Adrenal gland (tissue), 12 donors: Measurements from ENCODE around the gene OMP. TPM values are rescaled to one million over a fixed set of nuclear protein-coding genes. Genes with fewer than 3 reads are reported as not detected.
A peak's percentile ranks its signal among the peaks of the same experiment; 100 is the strongest.

Experiments
- DNase-seq, 7 donors: peaks; one replicate each; pipeline ENCODE4 v3.0.0-alpha.2; 2019 to 2020
- H3K27ac ChIP-seq, 5 donors: fragments of 200-600 bp; sonication (generic) in 4 of 5; 1 replicate in 3 of 5; 2 replicates in 2 of 5; pipeline versions ENCODE4 v1.5.1 to v1.8.0; 2016 to 2020; ENCODE audit warnings: mild to moderate bottlenecking in 1 of 5
- H3K27me3 ChIP-seq: fragments of 200-600 bp; 2 replicates; pipeline ENCODE4 v1.8.0; 2021
- H3K36me3 ChIP-seq, 2 donors: fragments of 200-600 bp; replicated peaks in 1 of 2; 1 replicate in 1 of 2; 2 replicates in 1 of 2; pipeline versions ENCODE4 v1.5.1 to v1.8.0; 2018 to 2022
- H3K4me1 ChIP-seq, 2 donors: fragments of 200-600 bp; replicated peaks in 1 of 2; 1 replicate in 1 of 2; 2 replicates in 1 of 2; pipeline versions ENCODE4 v1.5.1 to v1.8.0; 2018 to 2021
- H3K4me3 ChIP-seq, 4 donors: fragments of 200-600 bp; sonication (generic) in 3 of 4; one replicate each; pipeline ENCODE4 v1.5.1; 2016 to 2018
- H3K9me3 ChIP-seq, 3 donors: fragments of 200-600 bp; sonication (generic) in 1 of 3; replicated peaks in 1 of 3; 1 replicate in 2 of 3; 2 replicates in 1 of 3; pipeline versions ENCODE4 v1.5.1 to v1.8.0; 2016 to 2021
- POLR2A ChIP-seq, 2 donors: fragments of 450-650 bp; IDR thresholded peaks; one replicate each; pipeline ENCODE4 v1.6.1; 2017; ENCODE audit warnings: antibody characterized with exemption in 2 of 2, mild to moderate bottlenecking in 2 of 2, moderate library complexity in 1 of 2
- WGBS, 4 donors: extraction: QIAGEN DNeasy Blood & Tissue Kit in 2 of 4; methylation state at CpG; one replicate each; pipeline versions ENCODE4 v1.1.5 to v1.1.7; 2013 to 2017; 5-methylcytosine and 5-hydroxymethylcytosine counted together
- intact Hi-C, 2 donors: fragments of 100-400 bp; cut with DNase I; formaldehyde crosslinking; loops; one replicate each; pipeline versions ENCODE4 v1.14.1 to v1.15.0; 2022 to 2023
- polyA plus RNA-seq, 3 donors: library from polyadenylated mRNA; stranded (reverse); fragments of 200-250 nt in 2 of 3; fragments of 350-450 nt in 1 of 3; fragmentation: Illumina TruSeq in 1 of 3; extraction: RNeasy Lipid Tissue Mini Kit (QIAGEN cat#74804) in 1 of 3; gene quantifications; one replicate each; pipeline ENCODE4 v1.2.3, GENCODE V29; 2013 to 2014
- total RNA-seq, 9 donors: library from RNA; depleted of rRNA in 4 of 9; stranded (reverse); fragments of >200 nt in 4 of 9; fragments of 120-200 nt in 1 of 9; fragmentation: NEBNext Ultra II Directional in 1 of 9; extraction: Animal tissue kit (Norgen Biotek cat#: 25700) in 1 of 9; gene quantifications; one replicate each; pipeline versions ENCODE4 v1.1.0 to v1.2.4, GENCODE V29; 2013 to 2023
- TF ChIP-seq, protein P1 (sequence below), 6 experiments: fragments of 450-650 bp in 4 of 6; fragments of 200-600 bp in 2 of 6; sonication (generic) in 1 of 6; IDR thresholded peaks; 1 replicate in 5 of 6; 2 replicates in 1 of 6; pipeline versions ENCODE4 v1.5.1 to v1.8.0; 2016 to 2021; ENCODE audit warnings: antibody characterized with exemption in 6 of 6, mild to moderate bottlenecking in 2 of 6, moderate library complexity in 1 of 6
- donor health status: healthy with polysubstance abuse.
- donor health status: Bipolar disorder and iron deficiency.
- donor health status: DM: yes; HTN: yes; CAD: no.
- donor health status: DM: no; HTN: no; CAD: no.
- donor health status: DM: no; HTN: no; CAD: no.
- donor health status: DM: yes; HTN: yes; CAD: no.

OMP gene
- total and polyA plus RNA-seq, 12 donors = 0.50 to 1.6 (median 0.92) TPM; not detected in 9

DNA sequence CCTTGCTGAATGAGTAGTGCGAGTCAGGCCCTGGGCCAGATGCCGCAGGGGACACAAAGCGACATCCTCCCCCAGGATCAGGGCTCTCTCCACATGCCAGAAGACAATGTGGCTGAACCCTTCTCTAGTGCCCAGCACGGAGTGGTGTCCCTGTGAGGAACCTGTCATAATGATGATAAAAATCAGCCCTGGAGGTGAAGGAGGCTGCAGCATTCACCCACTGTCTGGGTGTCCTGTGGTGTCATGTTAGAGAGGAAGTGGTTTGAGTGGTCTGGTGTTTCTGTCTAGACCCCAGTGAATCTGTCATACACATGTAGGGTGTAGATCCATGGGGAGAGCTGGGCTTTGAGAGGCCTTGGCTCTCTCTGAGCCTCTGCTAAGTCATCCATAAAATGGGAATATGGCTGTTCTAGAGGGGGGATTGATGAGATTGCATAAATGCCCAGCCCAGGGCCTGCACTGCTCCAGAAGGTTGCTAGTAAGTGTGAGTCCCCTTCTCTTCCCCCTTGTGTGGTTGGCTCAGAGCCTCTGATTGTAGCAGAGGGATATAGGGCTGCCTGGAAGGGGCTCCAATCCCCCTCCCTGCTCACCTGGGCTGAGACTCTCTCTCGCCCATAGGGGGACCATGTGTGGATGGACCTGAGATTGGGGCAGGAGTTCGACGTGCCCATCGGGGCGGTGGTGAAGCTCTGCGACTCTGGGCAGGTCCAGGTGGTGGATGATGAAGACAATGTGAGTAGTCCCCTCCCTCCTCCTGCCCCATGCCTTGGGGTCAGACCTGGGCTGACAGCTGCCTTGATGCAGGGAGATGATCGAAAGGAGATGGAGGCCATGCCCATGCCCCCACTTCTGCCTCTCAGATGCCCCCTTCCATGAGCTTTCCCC, 39.7 kb downstream of the OMP start:
- peak overlapping the region in 1 of 5 donors; percentile 86 for H3K27ac ChIP-seq
- DNase-seq = no peak

DNA sequence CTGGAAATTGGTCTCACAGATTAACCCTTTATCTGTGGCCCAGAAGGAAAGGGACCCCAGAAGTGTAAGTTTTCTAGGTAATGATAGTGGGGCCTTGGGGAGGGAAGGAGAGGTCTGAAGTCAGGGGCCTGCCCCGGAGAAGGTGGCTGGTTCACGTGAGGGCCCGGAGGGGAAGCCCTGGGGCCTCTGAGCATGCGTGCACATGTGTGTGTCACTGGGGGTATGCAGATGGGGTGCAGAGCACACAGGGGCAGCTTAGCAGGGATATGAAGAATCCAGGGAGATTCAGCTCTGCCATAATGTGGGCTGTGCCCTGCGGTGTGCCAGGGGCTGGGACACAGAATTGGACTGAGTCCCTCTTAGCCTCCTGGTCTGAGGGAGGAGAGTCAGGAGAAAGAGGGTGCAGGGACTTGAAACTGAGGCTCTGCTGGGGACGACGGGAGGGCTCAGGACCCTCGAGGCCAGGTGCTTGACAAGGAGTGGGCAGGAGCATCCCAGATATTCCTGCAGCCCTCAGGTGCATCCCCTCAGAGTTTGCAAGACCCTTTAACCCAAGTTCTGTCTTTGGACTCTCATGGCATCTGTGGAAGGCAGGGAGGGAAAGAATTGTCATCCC, 40.9 kb downstream of the OMP start:
- no peak for TF ChIP-seq POLR2A (IDR thresholded peaks at IDR 0.05)
- TF ChIP-seq, protein P1, sequence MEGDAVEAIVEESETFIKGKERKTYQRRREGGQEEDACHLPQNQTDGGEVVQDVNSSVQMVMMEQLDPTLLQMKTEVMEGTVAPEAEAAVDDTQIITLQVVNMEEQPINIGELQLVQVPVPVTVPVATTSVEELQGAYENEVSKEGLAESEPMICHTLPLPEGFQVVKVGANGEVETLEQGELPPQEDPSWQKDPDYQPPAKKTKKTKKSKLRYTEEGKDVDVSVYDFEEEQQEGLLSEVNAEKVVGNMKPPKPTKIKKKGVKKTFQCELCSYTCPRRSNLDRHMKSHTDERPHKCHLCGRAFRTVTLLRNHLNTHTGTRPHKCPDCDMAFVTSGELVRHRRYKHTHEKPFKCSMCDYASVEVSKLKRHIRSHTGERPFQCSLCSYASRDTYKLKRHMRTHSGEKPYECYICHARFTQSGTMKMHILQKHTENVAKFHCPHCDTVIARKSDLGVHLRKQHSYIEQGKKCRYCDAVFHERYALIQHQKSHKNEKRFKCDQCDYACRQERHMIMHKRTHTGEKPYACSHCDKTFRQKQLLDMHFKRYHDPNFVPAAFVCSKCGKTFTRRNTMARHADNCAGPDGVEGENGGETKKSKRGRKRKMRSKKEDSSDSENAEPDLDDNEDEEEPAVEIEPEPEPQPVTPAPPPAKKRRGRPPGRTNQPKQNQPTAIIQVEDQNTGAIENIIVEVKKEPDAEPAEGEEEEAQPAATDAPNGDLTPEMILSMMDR (IDR thresholded peaks at IDR 0.05) = no peak
- no peak for DNase-seq
- intact Hi-C loops = loop anchor here in 1 of 2 donors (5.0 kb wide), 1 partner anchor 39 kb away; no protein-coding TSS in a partner anchor
- Histone ChIP-seq H3K4me3 (no peak overlapping the region), H3K27ac (no peak overlapping the region), H3K27me3 (no peaks in the 10 kb centered on the region), H3K36me3 (no peaks in the 10 kb centered on the region), H3K4me1 (peaks cover 10 to 29% of the 10 kb centered on the region in 2 donors), H3K9me3 (no peaks in the 10 kb centered on the region)
- 88 to 91% (median 91%) methylated on average over 8 of the region's 8 CpGs for WGBS, 4 donors

More for the DNA sequence above, 39.7 kb downstream of the OMP start:
- Histone ChIP-seq H3K36me3 (no peaks in the 10 kb centered on the region), H3K4me1 (peaks cover 10 to 39% of the 10 kb centered on the region in 2 donors), H3K27me3 (no peaks in the 10 kb centered on the region), H3K4me3 (no peak overlapping the region), H3K9me3 (no peaks in the 10 kb centered on the region)
- no peak for TF ChIP-seq POLR2A (IDR thresholded peaks at IDR 0.05)
- TF ChIP-seq, protein P1 (IDR thresholded peaks at IDR 0.05) = no peak
- 88 to 95% (median 91%) methylated on average over 6 to 11 of the region's 11 CpGs for WGBS, 4 donors
- intact Hi-C loops = loop anchor here in 1 of 2 donors (5.0 kb wide), 1 partner anchor 40 kb away; no protein-coding TSS in a partner anchor

DNA sequence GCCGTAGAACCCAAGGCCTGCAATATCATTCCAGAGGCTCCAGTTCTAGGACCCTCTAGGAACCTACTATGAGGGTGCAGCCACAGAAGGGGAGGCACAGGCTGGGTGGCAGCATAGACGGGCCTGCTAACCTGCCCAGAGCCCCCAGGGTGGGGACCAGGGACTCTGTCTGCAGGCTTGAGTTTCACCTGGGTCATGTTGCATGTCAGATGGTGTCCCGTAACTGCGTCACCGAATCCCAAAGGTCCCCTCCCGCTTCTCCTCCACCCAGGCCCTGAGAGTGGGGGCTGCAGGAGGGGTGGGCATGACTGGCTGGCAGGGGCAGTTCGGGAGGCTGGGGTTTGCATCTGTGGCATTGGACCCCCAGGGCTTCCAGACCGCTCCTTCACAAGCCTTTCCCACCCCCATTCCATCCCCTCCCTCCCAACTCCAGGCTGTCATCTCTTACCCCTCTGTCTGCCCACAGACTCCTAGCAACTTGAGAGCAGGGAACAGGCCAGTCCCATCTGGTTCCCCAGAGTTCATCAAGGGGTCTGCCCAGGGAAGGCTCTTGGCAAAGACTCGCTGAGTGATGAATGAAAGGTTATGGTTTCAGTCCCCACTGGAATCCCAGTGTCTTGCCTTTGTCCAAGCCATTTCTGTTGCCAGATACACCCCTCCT, 41.7 kb downstream of the OMP start:
- Histone ChIP-seq H3K9me3 (no peaks in the 10 kb centered on the region), H3K27me3 (no peaks in the 10 kb centered on the region), H3K27ac (no peak overlapping the region), H3K4me1 (peaks cover 10 to 22% of the 10 kb centered on the region in 2 donors), H3K36me3 (no peaks in the 10 kb centered on the region), H3K4me3 (no peak overlapping the region)
- intact Hi-C loops = loop anchor here in 1 of 2 donors (5.0 kb wide), 1 partner anchor 38 kb away; no protein-coding TSS in a partner anchor
- TF ChIP-seq, protein P1 (IDR thresholded peaks at IDR 0.05) = no peak
- TF ChIP-seq POLR2A (IDR thresholded peaks at IDR 0.05) = no peak
- DNase-seq = no peak
- WGBS, 4 donors = 89 to 93% (median 92%) methylated on average over 7 to 9 of the region's 9 CpGs
